Loucy (cell line): ENCODE data around the gene OGT.
"Not testable (repeated sequence)": the region's sequence is repeated elsewhere in the genome, so short reads cannot be mapped to it uniquely, and the experiment has no call there.

Source experiments
- H2AFZ ChIP-seq: fragments of 200-600 bp; sonication (generic); 2 replicates; pipeline ENCODE4 v1.6.0; 2016; ENCODE audit warnings: antibody characterized with exemption, mild to moderate bottlenecking, low read length, moderate library complexity
- H3F3A ChIP-seq: fragments of 200-600 bp; 2 replicates; pipeline ENCODE4 v1.6.0; 2016; ENCODE audit warnings: antibody characterized with exemption, low read depth, mild to moderate bottlenecking
- H3K27me3 ChIP-seq: fragments of 200-600 bp; sonication (generic); 2 replicates; pipeline ENCODE4 v1.6.1; 2014; ENCODE audit warnings: low read length, mild to moderate bottlenecking; ENCODE audit not compliant: insufficient read depth, poor library complexity, severe bottlenecking
- H3K36me3 ChIP-seq: fragments of 200-600 bp; sonication (generic); 2 replicates; pipeline ENCODE4 v1.6.1; 2016; ENCODE audit warnings: low read length; ENCODE audit not compliant: insufficient read depth
- H3K4me1 ChIP-seq: fragments of 200-600 bp; sonication (generic); 2 replicates; pipeline ENCODE4 v1.5.1; 2014; ENCODE audit warnings: low read length, mild to moderate bottlenecking; ENCODE audit not compliant: insufficient read depth, poor library complexity, severe bottlenecking
- H3K4me2 ChIP-seq: fragments of 200-600 bp; sonication (generic); 2 replicates; pipeline ENCODE4 v1.6.0; 2014; ENCODE audit warnings: antibody characterized with exemption, low read length, low read depth, mild to moderate bottlenecking; ENCODE audit not compliant: poor library complexity, severe bottlenecking
- H3K4me3 ChIP-seq: fragments of 200-600 bp; sonication (generic); 2 replicates; pipeline ENCODE4 v1.5.1; 2014; ENCODE audit warnings: low read length, mild to moderate bottlenecking, mixed read lengths; ENCODE audit not compliant: poor library complexity, severe bottlenecking
- H3K79me2 ChIP-seq: fragments of 200-600 bp; sonication (generic); 2 replicates; pipeline ENCODE4 v1.6.1; 2014; ENCODE audit warnings: low read length; ENCODE audit not compliant: insufficient read depth
- H3K9ac ChIP-seq: fragments of 200-600 bp; sonication (generic); 2 replicates; pipeline ENCODE4 v1.6.0; 2014; ENCODE audit warnings: mild to moderate bottlenecking, low read depth, low read length, moderate library complexity; ENCODE audit not compliant: poor library complexity, severe bottlenecking
- H3K9me2 ChIP-seq: fragments of 200-600 bp; sonication (generic); replicated peaks from 2 replicates; pipeline ENCODE4 v1.6.1; 2016; ENCODE audit warnings: low read depth, low read length, mixed read lengths
- H3K9me3 ChIP-seq: fragments of 200-600 bp; sonication (generic); 2 replicates; pipeline ENCODE4 v1.6.1; 2014; ENCODE audit warnings: mild to moderate bottlenecking, antibody characterized with exemption, low read length, low read depth; ENCODE audit not compliant: insufficient read depth
- H4K20me1 ChIP-seq: fragments of 200-600 bp; sonication (generic); 2 replicates; pipeline ENCODE4 v1.6.0; 2014; ENCODE audit warnings: antibody characterized with exemption, low read length, mild to moderate bottlenecking; ENCODE audit not compliant: insufficient read depth, poor library complexity, severe bottlenecking
- CTCF ChIP-seq: fragments of 200-600 bp; sonication (generic); conservative IDR thresholded peaks from 2 replicates; pipeline ENCODE4 v1.5.1; 2014; ENCODE audit warnings: mild to moderate bottlenecking, antibody characterized with exemption, low read length
- EZH2phosphoT487 ChIP-seq: fragments of 200-600 bp; IDR thresholded peaks from 2 replicates; pipeline ENCODE4 v1.6.1; 2018; ENCODE audit warnings: antibody characterized with exemption, mild to moderate bottlenecking, moderate library complexity, borderline replicate concordance

The OGT gene

GRCh38 chrX:71563921-71564320 lies 31.0 kb downstream of the OGT start:
- TF ChIP-seq EZH2phosphoT487: no peak
- peak; percentile 38 for TF ChIP-seq CTCF
- Histone ChIP-seq H3K4me3 (no peak overlapping the region), H3K36me3 (peaks cover 90% of the 10 kb centered on the region)

GRCh38 chrX:71565474-71566041 lies 32.7 kb downstream of the OGT start:
- Histone ChIP-seq H3K9ac (no peak overlapping the region), H3K79me2 (no peaks in the 10 kb centered on the region), H2AFZ (no peak overlapping the region), H3K4me3 (no peak overlapping the region), H3K4me1 (no peaks in the 10 kb centered on the region), H3K4me2 (no peak overlapping the region), H3K36me3 (peaks cover 86% of the 10 kb centered on the region), H3F3A (no peaks in the 10 kb centered on the region), H3K27me3 (no peaks in the 10 kb centered on the region), H4K20me1 (no peaks in the 10 kb centered on the region), H3K9me2 (no peaks in the 10 kb centered on the region), H3K9me3 (no peaks in the 10 kb centered on the region)
- TF ChIP-seq EZH2phosphoT487 (no peak), CTCF (no peak)

More at GRCh38 chrX:71563921-71564320, 31.0 kb downstream of the OGT start:
- no peaks in the 10 kb centered on the region for H3K9me3 ChIP-seq
- no peak overlapping the region for H2AFZ ChIP-seq
- H3F3A ChIP-seq: no peaks in the 10 kb centered on the region
- H4K20me1 ChIP-seq: no peaks in the 10 kb centered on the region
- H3K9ac ChIP-seq: no peak overlapping the region
- no peaks in the 10 kb centered on the region for H3K9me2 ChIP-seq
- H3K79me2 ChIP-seq: no peaks in the 10 kb centered on the region
- no peak overlapping the region for H3K4me2 ChIP-seq
- H3K4me1 ChIP-seq: no peaks in the 10 kb centered on the region
- no peaks in the 10 kb centered on the region for H3K27me3 ChIP-seq

GRCh38 chrX:71571390-71571789 lies 38.5 kb downstream of the OGT start:
- not testable (repeated sequence) for H4K20me1 ChIP-seq, H3F3A ChIP-seq, H3K9ac ChIP-seq, H3K79me2 ChIP-seq, H2AFZ ChIP-seq, H3K9me2 ChIP-seq, H3K9me3 ChIP-seq, H3K4me2 ChIP-seq, H3K4me1 ChIP-seq, H3K4me3 ChIP-seq, H3K27me3 ChIP-seq
- H3K36me3 ChIP-seq: peaks cover 77% of the 10 kb centered on the region; the same call in 1 of the 2 replicates

- no peaks in the 10 kb centered on the region for H4K20me1 ChIP-seq
- no peaks in the 10 kb centered on the region for H3K4me1 ChIP-seq
- H3K4me3 ChIP-seq: no peak overlapping the region
- H3K36me3 ChIP-seq: peaks cover 56% of the 10 kb centered on the region; the same call in 1 of the 2 replicates
- TF ChIP-seq CTCF (no peak), EZH2phosphoT487 (no peak)
- no peaks in the 10 kb centered on the region for H3K27me3 ChIP-seq
- H3K4me2 ChIP-seq: no peak overlapping the region
- H3K9ac ChIP-seq: no peak overlapping the region
- H3K9me2 ChIP-seq: no peaks in the 10 kb centered on the region
- no peaks in the 10 kb centered on the region for H3K9me3 ChIP-seq
- no peak overlapping the region for H2AFZ ChIP-seq
- H3F3A ChIP-seq: no peaks in the 10 kb centered on the region
- H3K79me2 ChIP-seq: no peaks in the 10 kb centered on the region
Observed at GRCh38 chrX:71573590-71573989, 40.7 kb downstream of the OGT start.
